Neutrophil (primary cell): ENCODE measurements around the gene AADACL4.
A peak's percentile ranks its signal among the peaks of the same experiment; 100 is the strongest.
"Not testable (repeated sequence)": the region's sequence is repeated elsewhere in the genome, so short reads cannot be mapped to it uniquely, and the experiment has no call there.

Experiments
- H3K27ac ChIP-seq: fragments of 200-600 bp; sonication (generic); 2 replicates; pipeline ENCODE4 v1.5.1; 2016; ENCODE audit warnings: mild to moderate bottlenecking, moderate library complexity
- H3K27me3 ChIP-seq: fragments of 200-600 bp; sonication (generic); 2 replicates; pipeline ENCODE4 v1.6.0; 2016; ENCODE audit warnings: mild to moderate bottlenecking
- H3K36me3 ChIP-seq: fragments of 200-600 bp; sonication (generic); 2 replicates; pipeline ENCODE4 v1.5.1; 2017
- H3K4me1 ChIP-seq, 2 experiments: fragments of 200-600 bp in 1 of 2; sonication (generic) in 1 of 2; 1 replicate in 1 of 2; 2 replicates in 1 of 2; pipeline versions ENCODE4 v1.5.1 to v1.6.1; 2013 to 2016; ENCODE audit warnings: low read depth in 1 of 2, low read length in 1 of 2, mild to moderate bottlenecking in 1 of 2, moderate library complexity in 1 of 2; ENCODE audit not compliant: control insufficient read depth in 1 of 2, insufficient read depth in 1 of 2
- H3K4me3 ChIP-seq, 2 experiments: fragments of 200-600 bp in 1 of 2; sonication (generic) in 1 of 2; 1 replicate in 1 of 2; 2 replicates in 1 of 2; pipeline ENCODE4 v1.5.1; 2013 to 2016; ENCODE audit warnings: low read depth in 1 of 2, low read length in 1 of 2, mild to moderate bottlenecking in 1 of 2, moderate library complexity in 1 of 2
- H3K9me3 ChIP-seq: fragments of 200-600 bp; sonication (generic); 2 replicates; pipeline ENCODE4 v1.5.1; 2016
- CTCF ChIP-seq: fragments of 200-600 bp; sonication (generic); IDR thresholded peaks from 2 replicates; pipeline ENCODE4 v1.5.1; 2016; ENCODE audit warnings: antibody characterized with exemption

AADACL4 gene

GRCh38 chr1:12657060-12657884, 13.4 kb downstream of the AADACL4 start:
- H3K4me1 ChIP-seq = peaks cover 10 to 16% of the 10 kb centered on the region in 2 experiments
- TF ChIP-seq CTCF = no peak

DNA sequence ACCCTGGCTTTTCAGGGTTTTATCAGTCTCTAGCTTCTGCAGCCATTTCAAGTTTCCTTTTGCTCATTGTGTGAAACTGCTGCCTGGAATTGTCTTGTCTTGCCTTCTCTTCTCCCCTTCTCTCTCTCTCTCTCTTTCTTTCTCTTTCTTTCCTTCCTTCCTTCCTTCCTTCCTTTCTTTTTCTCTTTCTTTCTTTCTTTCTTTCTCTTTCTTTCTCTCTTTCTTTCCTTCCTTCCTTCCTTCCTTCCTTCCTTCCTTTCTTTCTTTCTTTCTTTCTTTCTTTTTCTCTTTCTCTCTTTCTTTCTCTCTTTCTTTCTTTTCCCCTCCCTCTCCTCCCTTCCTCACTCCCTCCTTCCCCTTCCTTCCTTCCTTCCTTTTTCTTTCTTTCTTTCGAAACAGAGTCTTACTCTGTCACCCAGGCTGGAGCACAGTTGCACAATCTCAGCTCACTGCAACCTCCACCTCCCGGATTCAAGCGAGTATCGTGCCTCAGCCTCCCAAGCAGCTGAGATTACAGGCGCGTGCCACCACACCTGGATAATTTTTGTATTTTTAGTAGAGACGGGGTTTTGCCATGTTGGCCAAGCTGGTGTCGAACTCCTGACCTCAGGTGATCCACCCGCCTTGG, 14.1 kb downstream of the AADACL4 start:
- H3K36me3 ChIP-seq, H3K9me3 ChIP-seq, H3K27me3 ChIP-seq, H3K4me3 ChIP-seq: not testable (repeated sequence)
- peaks cover 10 to 16% of the 10 kb centered on the region in 2 experiments for H3K4me1 ChIP-seq
- peak overlapping the region; percentile 31 for H3K27ac ChIP-seq

More at GRCh38 chr1:12657060-12657884, 13.4 kb downstream of the AADACL4 start:
- H3K27me3 ChIP-seq = no peaks in the 10 kb centered on the region
- H3K4me3 ChIP-seq = no peak overlapping the region
- H3K27ac ChIP-seq = no peak overlapping the region
- no peaks in the 10 kb centered on the region for H3K36me3 ChIP-seq
- no peaks in the 10 kb centered on the region for H3K9me3 ChIP-seq

- H3K36me3 ChIP-seq = no peaks in the 10 kb centered on the region
- no peaks in the 10 kb centered on the region for H3K9me3 ChIP-seq
- H3K27me3 ChIP-seq = no peaks in the 10 kb centered on the region
- no peak overlapping the region for H3K27ac ChIP-seq
- no peak overlapping the region for H3K4me3 ChIP-seq
- peaks cover 10 to 16% of the 10 kb centered on the region in 2 experiments for H3K4me1 ChIP-seq
- peak; percentile 90 for TF ChIP-seq CTCF
These were observed 14.9 kb downstream of the AADACL4 start for GRCh38 chr1:12658531-12659453.

GRCh38 chr1:12661606-12662219, 17.8 kb downstream of the AADACL4 start:
- H3K9me3 ChIP-seq = no peaks in the 10 kb centered on the region
- no peak overlapping the region for H3K4me3 ChIP-seq
- TF ChIP-seq CTCF = no peak

DNA sequence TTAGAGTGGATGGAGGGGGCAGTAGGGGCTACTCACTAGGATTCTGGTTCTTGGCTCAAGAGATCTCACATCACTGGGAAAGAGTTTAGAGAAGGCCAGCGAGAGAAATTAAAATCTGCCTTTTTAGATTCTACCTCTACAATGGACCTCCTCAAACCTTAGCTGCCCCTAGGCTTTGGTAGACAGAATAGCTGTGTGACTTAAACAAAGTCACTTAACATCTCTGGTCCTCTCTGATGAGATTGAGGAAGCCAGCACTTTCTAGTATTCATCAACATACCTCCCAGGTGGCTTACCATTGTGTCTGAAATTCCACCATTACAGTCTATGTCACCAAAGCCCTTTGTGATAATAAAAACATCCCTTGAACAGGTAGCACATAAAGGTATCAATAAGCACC, 18.7 kb downstream of the AADACL4 start:
- no peak for TF ChIP-seq CTCF
- Histone ChIP-seq H3K9me3 (no peaks in the 10 kb centered on the region), H3K27me3 (no peaks in the 10 kb centered on the region), H3K4me3 (no peak overlapping the region), H3K4me1 (peaks cover 10 to 16% of the 10 kb centered on the region in 2 experiments), H3K27ac (no peak overlapping the region), H3K36me3 (no peaks in the 10 kb centered on the region)

More at GRCh38 chr1:12661606-12662219, 17.8 kb downstream of the AADACL4 start:
- no peaks in the 10 kb centered on the region for H3K27me3 ChIP-seq
- H3K4me1 ChIP-seq = peaks cover 10 to 16% of the 10 kb centered on the region in 2 experiments
- H3K27ac ChIP-seq = no peak overlapping the region
- H3K36me3 ChIP-seq = no peaks in the 10 kb centered on the region
